Left forelimb (tissue), 1 donor: ENCODE data around the gene PDIA2.
"Not testable (repeated sequence)": the region's sequence is repeated elsewhere in the genome, so short reads cannot be mapped to it uniquely, and the experiment has no call there.

Source experiments
- DNase-seq: peaks from one replicate; pipeline ENCODE4 v3.0.0-alpha.2; 2018; ENCODE audit warnings: low spot score

PDIA2 gene

GRCh38 chr16:333406-334094 lies 50.6 kb downstream of the PDIA2 start:
- DNase-seq, result no peak

GRCh38 chr16:334164-334832 lies 51.3 kb downstream of the PDIA2 start:
- not testable (repeated sequence) for DNase-seq

- not testable (repeated sequence) for DNase-seq
These were observed 52.1 kb downstream of the PDIA2 start for GRCh38 chr16:334861-335632.

GRCh38 chr16:336269-336668 lies 53.3 kb downstream of the PDIA2 start:
- no peak for DNase-seq
